M059J (cell line): ENCODE measurements around the gene FOXC2. TPM values are rescaled to one million over a fixed set of nuclear protein-coding genes. Genes with fewer than 3 reads are reported as not detected.
"Not testable (repeated sequence)": the region's sequence is repeated elsewhere in the genome, so short reads cannot be mapped to it uniquely, and the experiment has no call there.

Experiments used
- DNase-seq: peaks from one replicate; pipeline ENCODE4 v3.0.0-alpha.2; 2012; ENCODE audit warnings: low read depth
- total RNA-seq: library from RNA; depleted of rRNA; stranded (reverse); fragments of >200 nt; shearing (Covaris generic); gene quantifications from 2 replicates; pipeline ENCODE4 v1.2.3, GENCODE V29; 2014

FOXC2 gene
- total RNA-seq, 1 experiment from 2014 or later = 2.0 TPM

DNA sequence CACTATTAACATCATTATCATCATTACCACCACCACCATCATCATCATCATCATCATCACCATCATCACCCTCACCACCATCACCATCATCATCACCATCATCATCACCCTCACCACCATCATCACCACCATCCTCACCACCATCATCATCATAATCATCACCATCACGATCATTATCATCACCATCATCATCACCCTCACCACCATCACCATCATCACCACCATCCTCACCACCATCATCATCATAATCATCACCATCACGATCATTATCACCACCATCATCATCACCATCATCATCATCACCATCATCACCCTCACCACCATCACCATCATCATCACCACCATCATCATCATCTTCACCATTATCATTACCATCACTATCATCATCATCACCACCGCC lies 21.3 kb downstream of the FOXC2 start:
- DNase-seq = not testable (repeated sequence)

DNA sequence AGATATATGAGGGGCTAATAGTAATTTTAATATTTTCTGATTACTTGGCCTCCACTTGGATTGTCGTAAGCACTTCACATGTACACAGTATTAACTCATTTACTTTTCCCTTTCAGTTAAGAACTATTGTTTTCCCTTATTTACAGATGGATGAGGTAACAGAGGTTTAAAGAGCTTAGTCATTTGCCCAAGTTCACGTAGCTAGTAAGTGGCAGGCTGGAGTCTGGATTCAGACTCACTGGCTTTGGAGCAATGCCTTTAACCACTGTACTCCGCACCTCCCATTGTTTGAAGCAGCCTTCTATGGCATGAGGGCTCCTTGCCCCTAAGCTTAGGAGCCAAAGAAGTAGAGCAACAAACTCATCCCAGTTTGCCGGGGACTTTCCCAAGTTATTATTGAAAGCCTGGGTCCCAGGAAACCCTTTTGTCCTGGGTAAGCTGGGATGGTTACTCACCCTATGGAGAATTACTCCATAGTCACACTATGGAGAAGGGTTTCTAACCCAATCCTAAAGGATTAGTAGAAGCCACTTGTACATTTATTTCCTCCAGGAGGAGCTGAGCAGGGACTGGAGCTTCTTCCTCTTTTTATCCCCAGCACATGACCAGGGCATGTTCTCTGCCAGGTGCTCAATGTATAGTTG lies 24.0 kb downstream of the FOXC2 start:
- peak; percentile 93 for DNase-seq

DNA sequence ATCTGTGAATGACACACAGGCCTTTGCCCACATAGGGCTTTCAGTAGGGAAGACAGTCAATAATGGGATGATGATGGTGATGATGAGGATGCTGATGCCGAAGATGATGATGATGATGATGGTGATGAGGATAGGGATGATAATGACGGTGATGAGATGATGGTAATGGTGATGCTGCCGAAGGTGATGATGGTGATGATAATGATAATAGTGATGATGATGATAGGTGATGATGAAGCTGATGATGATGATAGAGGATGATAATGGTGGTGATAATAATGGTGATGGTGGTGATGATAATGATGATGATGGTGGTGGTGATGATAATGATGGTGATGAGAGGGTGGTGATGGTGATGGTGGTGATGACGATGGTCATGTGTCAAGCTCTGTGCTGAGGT lies 24.6 kb downstream of the FOXC2 start:
- no peak for DNase-seq

GRCh38 chr16:86593913-86594620 lies 27.4 kb downstream of the FOXC2 start:
- no peak for DNase-seq

DNA sequence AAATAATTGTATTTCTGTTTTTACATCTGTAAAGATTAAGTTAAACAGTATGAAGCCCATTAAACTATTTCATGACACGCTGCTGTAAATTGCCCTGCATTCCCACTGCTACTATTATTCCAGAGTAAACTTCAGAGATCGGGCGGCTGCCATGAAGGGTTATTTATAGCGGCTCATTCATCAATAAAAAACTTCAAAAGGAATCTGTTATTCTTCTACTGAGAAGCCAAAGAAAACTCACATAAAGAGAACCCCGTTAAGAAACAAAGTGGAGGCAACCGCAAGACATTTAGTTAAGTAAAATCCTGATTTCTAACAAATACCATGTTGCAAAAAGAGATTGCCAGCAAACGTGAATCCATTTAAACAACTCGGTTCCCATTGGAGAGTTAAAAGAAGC lies 28.1 kb downstream of the FOXC2 start:
- DNase-seq = no peak

GRCh38 chr16:86595983-86596605 lies 29.5 kb downstream of the FOXC2 start:
- peak; percentile 57 for DNase-seq

GRCh38 chr16:86597126-86597879 lies 30.7 kb downstream of the FOXC2 start:
- DNase-seq = no peak

DNA sequence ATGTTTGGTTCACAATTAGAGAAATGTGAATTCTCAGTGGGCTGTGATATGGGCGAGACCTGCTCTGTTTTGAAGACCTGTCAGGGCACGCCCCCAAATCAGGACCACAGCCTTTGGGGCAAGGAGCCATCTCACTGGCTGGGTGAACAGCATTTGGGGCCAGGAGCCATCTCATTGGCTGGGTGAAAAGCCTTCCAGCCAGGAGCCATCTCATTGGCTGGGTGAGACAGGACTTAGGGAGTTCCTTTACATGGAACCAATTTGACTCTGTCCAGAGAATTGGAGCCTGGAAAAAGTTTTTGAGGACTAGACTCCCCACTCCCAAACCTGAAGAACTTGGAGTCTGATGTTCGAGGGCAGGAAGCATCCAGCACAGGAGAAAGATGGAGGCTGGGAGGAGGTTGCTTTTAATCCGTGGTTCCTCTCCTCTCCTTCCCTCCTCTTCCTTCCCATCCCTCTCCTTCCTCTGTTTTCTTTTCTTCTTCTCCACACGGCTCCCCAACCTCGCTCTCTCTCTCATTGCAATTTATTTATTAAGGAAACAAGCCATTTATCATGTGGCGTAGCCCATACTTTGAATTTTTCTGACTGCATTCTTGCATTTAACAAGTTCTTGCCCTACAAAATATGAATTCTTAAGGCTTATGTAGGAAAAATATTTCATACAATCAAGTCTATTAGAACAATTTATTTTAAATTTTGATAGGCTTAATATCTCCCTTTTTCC lies 31.4 kb downstream of the FOXC2 start:
- no peak for DNase-seq

GRCh38 chr16:86598607-86599565 lies 32.3 kb downstream of the FOXC2 start:
- DNase-seq = no peak

DNA sequence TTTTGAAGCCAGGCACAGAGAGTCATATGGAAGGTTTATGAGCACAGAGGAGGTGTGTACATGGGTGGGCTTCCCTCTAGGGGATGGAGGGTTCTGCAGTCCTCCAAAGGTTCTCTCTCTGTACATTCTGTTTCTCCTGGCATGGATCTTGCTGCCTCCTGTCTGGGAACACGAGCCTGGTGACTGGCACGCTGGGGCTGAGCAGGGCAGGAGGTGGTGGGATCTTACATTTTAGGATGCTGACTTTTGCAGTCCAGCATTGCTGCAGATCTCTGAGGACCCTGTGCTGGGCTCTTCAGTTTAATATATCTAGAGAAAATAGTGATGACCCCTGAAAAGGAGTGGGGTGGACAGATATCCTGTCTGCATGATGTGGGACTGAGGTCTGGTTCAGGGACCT lies 34.7 kb downstream of the FOXC2 start:
- DNase-seq = no peak

DNA sequence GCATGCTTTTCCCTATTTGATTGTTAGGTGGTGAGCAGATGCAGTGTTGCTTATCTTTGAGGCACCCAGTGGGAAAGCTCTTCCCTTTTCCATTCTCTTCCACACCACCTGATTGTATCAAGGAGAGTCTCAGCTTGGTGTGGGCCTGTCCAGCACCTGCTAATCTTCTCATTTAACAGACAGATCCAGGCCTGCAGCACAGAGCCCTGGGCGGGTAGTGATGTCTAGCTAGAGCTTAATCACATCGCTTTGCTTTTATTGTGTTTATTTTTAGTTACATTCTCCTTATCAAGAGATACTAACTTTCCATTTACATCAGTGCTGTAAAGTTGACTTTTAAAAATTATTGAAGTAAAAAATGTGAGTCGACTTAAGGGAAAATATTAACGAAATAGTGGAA lies 35.9 kb downstream of the FOXC2 start:
- DNase-seq = no peak

DNA sequence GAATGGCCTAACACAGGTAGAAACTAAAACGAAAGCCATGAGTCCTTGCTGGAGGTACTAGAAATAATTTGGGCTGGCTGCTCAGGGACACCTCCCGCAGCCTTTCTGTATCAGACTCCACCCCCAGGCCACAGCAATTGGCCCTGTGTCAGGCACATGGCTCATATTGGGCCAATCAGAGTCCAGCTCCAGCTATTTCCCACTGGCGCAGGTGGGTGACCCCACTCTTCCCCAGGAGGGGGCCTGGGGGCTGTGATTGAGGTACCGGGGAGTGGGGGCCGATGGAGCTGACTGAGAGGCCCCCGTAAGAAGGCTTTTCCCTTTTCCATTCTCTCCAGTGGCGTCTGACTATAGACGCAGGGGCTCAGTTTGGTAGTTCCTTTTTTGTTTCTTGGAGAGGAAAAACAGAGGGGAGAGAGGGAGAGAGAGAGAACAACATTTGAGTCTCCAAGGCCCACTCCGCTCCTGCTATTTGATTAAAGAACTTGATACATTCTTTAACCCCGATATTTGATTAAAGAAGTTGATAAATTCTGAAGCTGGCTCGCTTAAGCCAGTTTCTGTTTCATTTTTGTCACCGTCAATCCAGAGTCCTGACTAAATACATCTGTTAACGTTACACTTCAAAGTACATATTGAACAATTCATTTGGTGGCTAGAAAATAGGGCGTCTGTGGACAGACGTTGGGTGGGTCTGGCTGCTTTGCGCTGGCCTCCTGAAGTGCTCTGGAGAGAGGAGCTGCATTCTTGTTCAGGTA lies 38.0 kb downstream of the FOXC2 start:
- no peak for DNase-seq

DNA sequence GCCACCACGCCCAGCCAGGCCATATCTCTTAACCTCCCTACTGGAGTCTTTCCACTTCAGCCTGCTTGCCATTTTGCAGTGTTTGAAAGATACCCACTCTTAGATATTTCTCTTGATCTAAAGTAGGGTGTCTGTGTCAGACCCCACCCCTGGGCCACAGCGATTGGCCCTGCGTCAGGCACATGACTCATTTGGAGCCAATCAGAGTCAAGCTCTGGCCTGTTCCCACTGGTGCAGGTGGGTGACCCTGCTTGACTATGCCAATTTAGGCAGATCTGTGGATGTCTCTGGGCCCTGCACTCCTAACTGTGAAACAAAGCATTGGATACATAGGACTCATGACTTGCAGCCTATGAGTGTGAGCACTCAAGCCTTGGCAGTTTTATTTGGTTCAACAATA lies 39.3 kb downstream of the FOXC2 start:
- DNase-seq = no peak

DNA sequence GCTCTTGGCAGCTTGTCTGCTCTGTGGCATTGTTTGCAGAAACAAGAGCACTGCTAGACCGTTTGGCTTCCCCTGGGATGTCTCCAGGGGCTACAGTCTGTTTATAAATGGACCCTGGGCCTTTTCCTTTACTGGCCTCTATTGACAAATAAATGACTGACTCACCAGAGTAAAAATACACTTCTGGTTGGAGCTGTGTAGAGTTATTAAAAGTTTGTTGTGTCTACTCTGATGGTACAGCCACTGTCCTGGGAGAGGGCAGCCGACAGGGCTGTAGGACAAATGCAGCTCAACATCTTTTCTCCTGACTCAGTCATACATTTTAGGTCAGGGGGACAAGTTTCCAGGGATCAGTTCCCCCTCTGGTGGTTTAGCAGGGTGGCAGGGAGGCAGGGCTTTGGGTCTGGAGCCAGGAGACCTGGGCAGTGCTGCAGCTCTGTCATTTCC lies 41.7 kb downstream of the FOXC2 start:
- DNase-seq = peak; percentile 83

DNA sequence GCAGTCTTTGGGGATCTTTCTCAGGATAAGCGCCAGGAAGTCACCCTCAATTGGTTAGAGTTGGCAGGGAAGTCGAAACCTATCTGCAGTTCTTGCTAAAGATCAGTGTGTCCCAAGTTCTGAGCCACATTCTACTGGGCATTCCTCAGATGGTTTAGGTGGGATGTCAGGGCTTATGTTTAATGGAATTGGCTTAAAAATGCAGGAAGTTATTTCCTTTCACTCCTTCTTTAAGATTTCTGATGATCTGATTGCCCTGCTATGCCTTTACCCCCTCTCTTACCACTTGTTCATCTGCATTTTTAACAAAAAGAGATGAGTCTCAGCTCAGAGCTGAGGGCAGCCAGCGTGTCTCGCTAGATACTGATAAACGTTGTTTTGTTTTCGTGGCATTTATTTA lies 42.5 kb downstream of the FOXC2 start:
- DNase-seq = peak; percentile 93

GRCh38 chr16:86609661-86610060 lies 43.0 kb downstream of the FOXC2 start:
- DNase-seq = no peak

DNA sequence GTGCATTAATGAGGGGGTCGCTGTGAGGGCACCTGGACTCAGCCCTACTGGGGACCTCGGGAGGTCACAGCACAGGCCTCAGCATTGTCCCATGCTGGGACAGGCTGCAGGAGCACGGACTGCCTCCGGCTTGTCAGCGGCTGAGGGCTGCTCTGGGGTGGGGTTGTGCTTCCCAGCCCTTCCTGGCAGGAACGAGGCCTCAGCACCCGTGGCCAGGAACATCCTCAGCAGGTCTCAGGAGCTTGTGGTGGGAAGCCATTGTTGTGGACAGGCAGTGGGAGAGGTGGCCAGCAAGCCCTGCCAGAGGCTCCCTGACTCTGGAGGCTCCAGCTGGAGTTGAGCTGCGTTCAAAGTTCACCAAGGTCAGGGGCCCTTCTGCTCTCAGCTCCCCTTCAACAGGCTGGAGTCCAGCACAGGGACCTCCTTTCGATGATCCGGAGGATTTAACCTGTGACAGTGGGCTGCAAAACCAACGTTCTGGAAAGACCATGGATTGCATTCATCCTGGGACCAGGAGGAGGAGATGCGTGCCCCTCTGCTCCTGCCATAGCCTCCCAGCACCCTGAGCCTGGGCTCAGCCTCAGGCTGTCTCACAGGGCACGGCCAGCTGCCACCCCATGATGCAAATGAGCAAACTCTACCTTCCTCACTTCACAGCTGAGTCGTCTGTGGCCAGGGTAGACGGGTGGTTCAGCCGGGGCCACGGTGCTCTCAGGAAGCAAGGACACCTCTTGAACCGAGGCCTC lies 44.3 kb downstream of the FOXC2 start:
- DNase-seq = no peak

GRCh38 chr16:86611525-86611855 lies 44.9 kb downstream of the FOXC2 start:
- DNase-seq = no peak

GRCh38 chr16:86611941-86612340 lies 45.3 kb downstream of the FOXC2 start:
- DNase-seq = no peak
